Neuronal stem cell (in vitro differentiated cells): ENCODE results near the gene SELENOV.

Experiments
- DNase-seq: peaks from one replicate; pipeline ENCODE4 v3.0.0-alpha.2; 2013; ENCODE audit warnings: low spot score
- H2AFZ ChIP-seq: one replicate; pipeline ENCODE4 v1.6.1; 2013; ENCODE audit warnings: mild to moderate bottlenecking, low read length, inconsistent platforms
- H2AK5ac ChIP-seq: 2 replicates; pipeline ENCODE4 v1.6.1; 2013; ENCODE audit warnings: low read depth, mild to moderate bottlenecking, inconsistent platforms, low read length, moderate library complexity, mixed read lengths
- H2BK120ac ChIP-seq: 2 replicates; pipeline ENCODE4 v1.6.1; 2013; ENCODE audit warnings: low read depth, mild to moderate bottlenecking, inconsistent platforms, low read length, moderate library complexity, mixed read lengths
- H2BK12ac ChIP-seq: one replicate; pipeline ENCODE4 v1.6.1; 2013; ENCODE audit warnings: low read length, inconsistent platforms
- H2BK15ac ChIP-seq: 2 replicates; pipeline ENCODE4 v1.6.1; 2013; ENCODE audit warnings: mild to moderate bottlenecking, low read length, inconsistent platforms, mixed read lengths
- H2BK5ac ChIP-seq: one replicate; pipeline ENCODE4 v1.6.1; 2013; ENCODE audit warnings: inconsistent platforms, mild to moderate bottlenecking, low read length, moderate library complexity
- H3K14ac ChIP-seq: one replicate; pipeline ENCODE4 v1.6.1; 2013; ENCODE audit warnings: low read length, inconsistent platforms
- H3K18ac ChIP-seq: 2 replicates; pipeline ENCODE4 v1.6.1; 2013; ENCODE audit warnings: low read length, inconsistent platforms
- H3K23ac ChIP-seq: 2 replicates; pipeline ENCODE4 v1.6.1; 2013; ENCODE audit warnings: low read depth, mild to moderate bottlenecking, mixed read lengths, low read length, inconsistent platforms; ENCODE audit not compliant: poor library complexity
- H3K27ac ChIP-seq: replicated peaks from 3 replicates; pipeline ENCODE4 v1.5.1; 2013; ENCODE audit warnings: low read length, inconsistent platforms
- H3K27me3 ChIP-seq, 3 experiments: 2 replicates each; pipeline ENCODE4 v1.6.1; 2013; ENCODE audit warnings: low read length in 3 of 3, mild to moderate bottlenecking in 2 of 3, inconsistent platforms in 1 of 3, low read depth in 1 of 3, mixed read lengths in 1 of 3, moderate library complexity in 1 of 3; ENCODE audit not compliant: control insufficient read depth in 3 of 3, insufficient read depth in 3 of 3
- H3K36me3 ChIP-seq, 2 donors: replicated peaks in 1 of 2; 2 replicates each; pipeline ENCODE4 v1.6.1; 2013; ENCODE audit warnings: low read length in 2 of 2; ENCODE audit not compliant: control insufficient read depth in 2 of 2, insufficient read depth in 2 of 2
- H3K4ac ChIP-seq: 2 replicates; pipeline ENCODE4 v1.6.1; 2013; ENCODE audit warnings: inconsistent platforms, mild to moderate bottlenecking, low read length, moderate library complexity
- H3K4me1 ChIP-seq, 2 donors: 1 replicate in 1 of 2; 2 replicates in 1 of 2; pipeline ENCODE4 v1.6.1; 2013; ENCODE audit warnings: low read length in 2 of 2, low read depth in 1 of 2; ENCODE audit not compliant: control insufficient read depth in 2 of 2, insufficient read depth in 1 of 2
- H3K4me2 ChIP-seq: one replicate; pipeline ENCODE4 v1.6.1; 2013; ENCODE audit warnings: mild to moderate bottlenecking, low read length, inconsistent platforms; ENCODE audit not compliant: insufficient read depth, poor library complexity, severe bottlenecking
- H3K4me3 ChIP-seq, 2 donors: 2 replicates each; pipeline ENCODE4 v1.5.1; 2013; ENCODE audit warnings: low read length in 2 of 2, mild to moderate bottlenecking in 2 of 2, inconsistent platforms in 1 of 2, moderate library complexity in 1 of 2
- H3K79me1 ChIP-seq: one replicate; pipeline ENCODE4 v1.6.1; 2013; ENCODE audit warnings: low read depth, mild to moderate bottlenecking, inconsistent platforms, low read length, moderate library complexity
- H3K9ac ChIP-seq: one replicate; pipeline ENCODE4 v1.6.1; 2013; ENCODE audit warnings: mild to moderate bottlenecking, low read depth, low read length, inconsistent platforms; ENCODE audit not compliant: poor library complexity
- H3K9me3 ChIP-seq, 2 donors: replicated peaks in 1 of 2; 2 replicates each; pipeline versions ENCODE3 to v1.6.1; 2013; ENCODE audit warnings: low read length in 2 of 2, mild to moderate bottlenecking in 2 of 2, inconsistent platforms in 1 of 2, low read depth in 1 of 2, mixed read lengths in 1 of 2, moderate library complexity in 1 of 2; ENCODE audit not compliant: control insufficient read depth in 2 of 2, insufficient read depth in 1 of 2
- H4K8ac ChIP-seq: one replicate; pipeline ENCODE4 v1.6.1; 2013; ENCODE audit warnings: low read depth, mild to moderate bottlenecking, inconsistent platforms, low read length, moderate library complexity
- H4K91ac ChIP-seq: one replicate; pipeline ENCODE4 v1.6.1; 2013; ENCODE audit warnings: low read length, low read depth, mild to moderate bottlenecking, inconsistent platforms; ENCODE audit not compliant: poor library complexity
- WGBS, 2 donors: extraction: QIAGEN DNeasy Blood & Tissue Kit; methylation state at CpG; one replicate each; pipeline ENCODE4 v1.1.7; 2013; ENCODE audit warnings: missing lambda C conversion rate in 2 of 2, mixed read lengths in 1 of 2; ENCODE audit not compliant: insufficient read length in 2 of 2, insufficient replicate concordance in 1 of 2; ENCODE audit errors: extremely low coverage in 2 of 2; 5-methylcytosine and 5-hydroxymethylcytosine counted together

Gene SELENOV

GRCh38 chr19:39518975-39519374, 4.0 kb downstream of the SELENOV start:
- no peak overlapping the region for H3K4me2 ChIP-seq
- no peak overlapping the region for H3K4ac ChIP-seq
- H3K9me3 ChIP-seq, result peaks cover 0 to 2% of the 10 kb centered on the region in 2 donors
- WGBS, 2 donors, result no CpG with 5 or more reads among the region's 9 CpGs
- H3K36me3 ChIP-seq, result peaks cover 0 to 10% of the 10 kb centered on the region in 2 donors
- peaks cover 6 to 8% of the 10 kb centered on the region in 2 donors for H3K4me1 ChIP-seq
- no peak for DNase-seq
- H4K91ac ChIP-seq, result no peak overlapping the region
- H3K14ac ChIP-seq, result no peak overlapping the region
- H3K27me3 ChIP-seq, result peaks cover 7 to 23% (median 15%) of the 10 kb centered on the region in 3 experiments
- H3K27ac ChIP-seq, result no peak overlapping the region
- H3K23ac ChIP-seq, result no peak overlapping the region
- no peak overlapping the region for H3K9ac ChIP-seq
- no peak overlapping the region for H2AFZ ChIP-seq
- H2AK5ac ChIP-seq, result no peak overlapping the region
- no peak overlapping the region for H3K4me3 ChIP-seq
- H2BK12ac ChIP-seq, result no peak overlapping the region
- H4K8ac ChIP-seq, result no peak overlapping the region
- H2BK15ac ChIP-seq, result no peak overlapping the region
- no peak overlapping the region for H2BK120ac ChIP-seq
- H3K18ac ChIP-seq, result no peak overlapping the region
- H2BK5ac ChIP-seq, result no peak overlapping the region
- no peaks in the 10 kb centered on the region for H3K79me1 ChIP-seq

- DNase-seq, result no peak
- Histone ChIP-seq H3K4me3 (no peak overlapping the region), H2BK12ac (no peak overlapping the region), H4K8ac (no peak overlapping the region), H3K14ac (no peak overlapping the region), H3K4ac (no peak overlapping the region), H4K91ac (no peak overlapping the region), H3K4me2 (no peak overlapping the region), H3K27me3 (peaks cover 0 to 6% (median 5%) of the 10 kb centered on the region in 3 experiments), H3K36me3 (peaks cover 0 to 19% of the 10 kb centered on the region in 2 donors), H3K4me1 (peaks cover 3 to 5% of the 10 kb centered on the region in 2 donors), H2BK5ac (no peak overlapping the region), H2AK5ac (no peak overlapping the region), H3K79me1 (no peaks in the 10 kb centered on the region), H3K18ac (no peak overlapping the region), H2BK15ac (no peak overlapping the region), H2BK120ac (no peak overlapping the region), H2AFZ (no peak overlapping the region), H3K9me3 (peaks cover 0 to 2% of the 10 kb centered on the region in 2 donors), H3K9ac (no peak overlapping the region), H3K27ac (no peak overlapping the region), H3K23ac (no peak overlapping the region)
- no CpG with 5 or more reads among the region's 8 CpGs for WGBS, 2 donors
Observed at GRCh38 chr19:39520541-39521484, 5.9 kb downstream of the SELENOV start.

GRCh38 chr19:39524495-39524894, 9.6 kb downstream of the SELENOV start:
- no peaks in the 10 kb centered on the region for H3K9me3 ChIP-seq
- no peak overlapping the region for H2BK5ac ChIP-seq
- H3K27me3 ChIP-seq, result no peaks in the 10 kb centered on the region
- no peak overlapping the region for H2BK120ac ChIP-seq
- peaks cover 1% of the 10 kb centered on the region for H3K79me1 ChIP-seq
- H3K9ac ChIP-seq, result no peak overlapping the region
- H3K23ac ChIP-seq, result no peak overlapping the region
- H3K4me2 ChIP-seq, result no peak overlapping the region
- H4K8ac ChIP-seq, result no peak overlapping the region
- H3K27ac ChIP-seq, result no peak overlapping the region
- no peak overlapping the region for H2BK15ac ChIP-seq
- no peak overlapping the region for H4K91ac ChIP-seq
- H3K4me1 ChIP-seq, result peaks cover 0 to 3% of the 10 kb centered on the region in 2 donors
- H3K14ac ChIP-seq, result no peak overlapping the region
- H2AFZ ChIP-seq, result no peak overlapping the region
- no peak overlapping the region for H2BK12ac ChIP-seq
- no peak for DNase-seq
- H3K18ac ChIP-seq, result no peak overlapping the region
- no CpG with 5 or more reads among the region's 8 CpGs for WGBS, 2 donors
- H2AK5ac ChIP-seq, result no peak overlapping the region
- H3K36me3 ChIP-seq, result peaks cover 0 to 21% of the 10 kb centered on the region in 2 donors
- no peak overlapping the region for H3K4me3 ChIP-seq
- no peak overlapping the region for H3K4ac ChIP-seq

- no peaks in the 10 kb centered on the region for H3K27me3 ChIP-seq
- no peak overlapping the region for H3K4ac ChIP-seq
- H3K4me1 ChIP-seq, result no peaks in the 10 kb centered on the region
- no peak overlapping the region for H4K91ac ChIP-seq
- H2AK5ac ChIP-seq, result no peak overlapping the region
- DNase-seq, result no peak
- no peak overlapping the region for H3K27ac ChIP-seq
- no peak overlapping the region for H3K14ac ChIP-seq
- no peak overlapping the region for H3K4me2 ChIP-seq
- H2BK120ac ChIP-seq, result no peak overlapping the region
- no peak overlapping the region for H2BK15ac ChIP-seq
- peaks cover 1% of the 10 kb centered on the region for H3K79me1 ChIP-seq
- H2BK12ac ChIP-seq, result no peak overlapping the region
- no peak overlapping the region for H3K23ac ChIP-seq
- WGBS, 2 donors, result no CpG with 5 or more reads among the region's 3 CpGs
- no peaks in the 10 kb centered on the region for H3K9me3 ChIP-seq
- H3K18ac ChIP-seq, result no peak overlapping the region
- H3K4me3 ChIP-seq, result no peak overlapping the region
- H2BK5ac ChIP-seq, result no peak overlapping the region
- no peak overlapping the region for H3K9ac ChIP-seq
- no peak overlapping the region for H4K8ac ChIP-seq
- H2AFZ ChIP-seq, result no peak overlapping the region
- peaks cover 0 to 27% of the 10 kb centered on the region in 2 donors for H3K36me3 ChIP-seq
Observed at GRCh38 chr19:39525205-39525604, 10.3 kb downstream of the SELENOV start.
